ENCODE data around the gene STXBP6. TPM values are rescaled to one million over a fixed set of nuclear protein-coding genes. Genes with fewer than 3 reads are reported as not detected.

The STXBP6 gene
- total and polyA plus RNA-seq, 9 donors: 1.0 to 9.3 (median 5.5) TPM

DNA sequence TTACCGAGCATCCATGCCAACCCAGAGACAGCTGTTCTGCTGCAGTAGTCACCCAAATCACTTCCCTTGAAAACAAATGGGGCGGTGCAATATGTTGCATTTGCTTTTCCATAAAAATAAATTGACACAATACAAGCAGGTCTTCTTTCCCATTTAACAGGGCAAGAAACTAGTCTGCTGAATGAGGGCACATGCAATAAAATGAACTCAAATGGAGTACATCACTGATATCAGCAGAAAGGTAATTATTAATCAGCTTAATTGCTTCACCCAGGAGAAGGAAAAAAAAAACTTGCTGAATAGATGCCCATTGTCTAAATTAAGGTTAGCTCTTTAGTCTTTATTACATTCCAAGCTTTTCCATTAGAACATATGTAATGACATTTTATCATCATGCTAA lies 240.8 kb downstream of the STXBP6 start:
- intact Hi-C loops (cut with DNase I): loop anchor here in 1 of 4 donors (10.0 kb wide), 1 partner anchor 326 kb away; no protein-coding TSS in a partner anchor
- 71 to 85% (median 74%) methylated on average over 2 of the region's 2 CpGs for WGBS, 3 donors
- Histone ChIP-seq H3K27ac (no peak overlapping the region), H3K27me3 (no peaks in the 10 kb centered on the region), H3K4me1 (ENCODE audit: insufficient read depth) (no peaks in the 10 kb centered on the region), H3K9me3 (no peaks in the 10 kb centered on the region), H3K4me3 (no peak overlapping the region), H3K36me3 (no peaks in the 10 kb centered on the region)
- DNase-seq: no peak
- TF ChIP-seq EP300 (IDR thresholded peaks at IDR 0.05): no peak
- TF ChIP-seq, protein P1, sequence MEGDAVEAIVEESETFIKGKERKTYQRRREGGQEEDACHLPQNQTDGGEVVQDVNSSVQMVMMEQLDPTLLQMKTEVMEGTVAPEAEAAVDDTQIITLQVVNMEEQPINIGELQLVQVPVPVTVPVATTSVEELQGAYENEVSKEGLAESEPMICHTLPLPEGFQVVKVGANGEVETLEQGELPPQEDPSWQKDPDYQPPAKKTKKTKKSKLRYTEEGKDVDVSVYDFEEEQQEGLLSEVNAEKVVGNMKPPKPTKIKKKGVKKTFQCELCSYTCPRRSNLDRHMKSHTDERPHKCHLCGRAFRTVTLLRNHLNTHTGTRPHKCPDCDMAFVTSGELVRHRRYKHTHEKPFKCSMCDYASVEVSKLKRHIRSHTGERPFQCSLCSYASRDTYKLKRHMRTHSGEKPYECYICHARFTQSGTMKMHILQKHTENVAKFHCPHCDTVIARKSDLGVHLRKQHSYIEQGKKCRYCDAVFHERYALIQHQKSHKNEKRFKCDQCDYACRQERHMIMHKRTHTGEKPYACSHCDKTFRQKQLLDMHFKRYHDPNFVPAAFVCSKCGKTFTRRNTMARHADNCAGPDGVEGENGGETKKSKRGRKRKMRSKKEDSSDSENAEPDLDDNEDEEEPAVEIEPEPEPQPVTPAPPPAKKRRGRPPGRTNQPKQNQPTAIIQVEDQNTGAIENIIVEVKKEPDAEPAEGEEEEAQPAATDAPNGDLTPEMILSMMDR (IDR thresholded peaks at IDR 0.05): no peak
- no peak for TF ChIP-seq POLR2A (IDR thresholded peaks at IDR 0.05)

DNA sequence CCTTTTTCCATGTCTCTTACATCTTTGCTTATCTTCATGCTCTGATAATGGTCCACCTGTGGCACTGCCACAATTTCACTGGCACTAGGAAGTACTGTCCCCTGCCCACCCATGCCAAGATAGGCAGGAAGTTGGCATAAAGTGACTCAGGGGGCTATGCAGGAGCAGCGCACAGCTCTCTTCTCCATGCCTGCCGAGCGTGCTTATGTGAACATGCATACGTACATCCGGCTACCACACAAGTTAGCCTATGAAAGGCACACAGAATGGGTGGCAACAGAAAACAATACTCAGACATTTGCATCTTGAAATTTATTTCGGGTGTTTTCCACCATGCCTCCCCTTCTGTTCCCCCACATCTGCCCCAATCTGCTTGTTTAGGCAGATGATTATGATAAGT lies 241.5 kb downstream of the STXBP6 start:
- intact Hi-C loops (cut with DNase I): loop anchor here in 1 of 4 donors (10.0 kb wide), 1 partner anchor 326 kb away; no protein-coding TSS in a partner anchor

DNA sequence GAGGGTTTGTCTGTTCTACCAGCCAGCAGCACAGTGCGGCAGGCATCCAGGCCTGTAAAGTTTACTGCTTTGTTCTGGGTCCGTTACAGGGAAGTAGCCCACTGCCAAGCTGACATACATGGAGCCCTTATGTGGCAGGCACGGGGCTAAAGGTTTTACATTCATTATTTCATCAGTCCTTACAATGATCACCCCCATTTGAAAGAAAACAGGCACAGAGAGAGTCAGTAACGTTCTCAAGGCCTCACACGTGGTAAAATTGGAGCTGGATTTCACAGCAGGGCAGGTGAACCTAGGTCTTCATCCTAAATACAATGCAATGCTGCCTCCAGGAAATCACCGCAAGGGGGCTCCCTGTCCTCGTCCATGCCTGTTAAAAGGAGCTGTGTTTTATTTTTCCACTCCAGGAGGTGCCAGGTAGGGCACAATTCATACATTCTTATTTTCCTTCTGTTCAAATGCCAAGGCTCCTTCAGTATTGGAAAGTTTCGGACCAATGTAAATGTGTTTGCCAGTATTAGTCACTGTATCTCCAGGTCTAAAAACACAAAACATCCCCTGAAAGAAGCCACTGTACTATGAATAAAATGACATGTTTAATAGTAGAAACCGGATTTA lies 243.8 kb downstream of the STXBP6 start:
- Histone ChIP-seq H3K27me3 (no peaks in the 10 kb centered on the region), H3K27ac (no peak overlapping the region), H3K4me1 (ENCODE audit: insufficient read depth) (no peaks in the 10 kb centered on the region), H3K9me3 (no peaks in the 10 kb centered on the region), H3K36me3 (no peaks in the 10 kb centered on the region), H3K4me3 (no peak overlapping the region)
- no peak for TF ChIP-seq EP300 (IDR thresholded peaks at IDR 0.05)
- TF ChIP-seq, protein P1 (IDR thresholded peaks at IDR 0.05): peak in 1 of 3 donors; percentile 45
- intact Hi-C loops (cut with DNase I): loop anchor here in 1 of 4 donors (10.0 kb wide), 1 partner anchor 329 kb away; no protein-coding TSS in a partner anchor
- 30 to 43% (median 31%) methylated on average over 9 of the region's 9 CpGs for WGBS, 3 donors
- DNase-seq: peak in 4 of 5 donors; percentile 21 to 60 (median 38)

More for the DNA sequence above, 241.5 kb downstream of the STXBP6 start:
- no peak for DNase-seq
- Histone ChIP-seq H3K4me1 (ENCODE audit: insufficient read depth) (no peaks in the 10 kb centered on the region), H3K27me3 (no peaks in the 10 kb centered on the region), H3K36me3 (no peaks in the 10 kb centered on the region), H3K9me3 (no peaks in the 10 kb centered on the region), H3K27ac (no peak overlapping the region), H3K4me3 (no peak overlapping the region)
- WGBS, 3 donors: 84 to 98% (median 93%) methylated on average over 6 of the region's 6 CpGs
- TF ChIP-seq, protein P1 (IDR thresholded peaks at IDR 0.05): no peak
- TF ChIP-seq EP300 (IDR thresholded peaks at IDR 0.05): no peak
- no peak for TF ChIP-seq POLR2A (IDR thresholded peaks at IDR 0.05)

DNA sequence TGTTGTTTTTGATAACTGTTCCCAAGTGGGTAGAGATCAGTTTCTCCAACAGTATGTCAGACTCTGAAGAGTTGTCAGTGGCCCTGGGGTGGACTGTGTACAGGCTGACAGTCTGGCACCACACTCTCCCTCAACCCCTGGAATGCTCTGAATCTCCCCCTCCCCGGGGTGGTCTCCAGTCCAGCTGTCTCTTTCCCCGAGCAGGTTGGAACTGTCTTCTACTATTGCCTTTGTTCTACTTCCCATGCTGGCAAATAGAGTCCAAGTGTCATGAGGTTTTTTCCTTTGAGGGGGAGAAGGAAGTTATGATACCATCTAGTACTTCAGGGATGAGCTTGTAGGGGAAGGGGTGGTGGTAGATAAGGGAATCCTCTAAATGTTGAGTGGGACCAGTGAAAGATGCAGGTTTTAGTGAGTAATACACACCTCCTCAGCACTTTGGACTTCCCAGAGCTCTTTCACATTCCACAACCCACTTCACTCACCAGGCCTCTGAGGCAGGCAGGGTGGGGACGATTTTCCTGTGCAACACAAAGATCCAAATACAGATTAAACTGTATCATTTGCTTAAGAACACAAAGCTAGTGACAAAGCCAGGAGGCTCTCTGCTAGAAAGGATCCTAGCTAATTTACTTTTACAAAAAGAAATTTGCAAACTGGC lies 245.3 kb downstream of the STXBP6 start:
- no peaks in the 10 kb centered on the region for H3K9me3 ChIP-seq
- no peak for DNase-seq
- H3K36me3 ChIP-seq: no peaks in the 10 kb centered on the region
- no peak overlapping the region for H3K4me3 ChIP-seq
- TF ChIP-seq, protein P1 (IDR thresholded peaks at IDR 0.05): no peak
- 42 to 76% (median 66%) methylated on average over 3 of the region's 3 CpGs for WGBS, 3 donors
- no peak overlapping the region for H3K27ac ChIP-seq
- no peaks in the 10 kb centered on the region for H3K4me1 ChIP-seq (ENCODE audit: insufficient read depth)
- no peaks in the 10 kb centered on the region for H3K27me3 ChIP-seq
- intact Hi-C loops (cut with DNase I): loop anchor here in 1 of 4 donors (10.0 kb wide), 1 partner anchor 330 kb away; no protein-coding TSS in a partner anchor
